HepG2 (cell line): Measurements from ENCODE around the gene ANKRD17. TPM values are rescaled to one million over a fixed set of nuclear protein-coding genes. Genes with fewer than 3 reads are reported as not detected.

Source experiments
- AHR ChIP-seq: IDR thresholded peaks from 2 replicates; pipeline ENCODE4 v1.6.1; 2018; ENCODE audit warnings: missing genetic modification reagents, missing compliant biosample characterization
- DNMT1 ChIP-seq: sonication (generic); formaldehyde crosslinking; IDR thresholded peaks from 2 replicates; pipeline ENCODE4 v1.5.1; 2020; ENCODE audit warnings: mild to moderate bottlenecking, missing genetic modification reagents
- KAT2B ChIP-seq: fragments of 150-350 bp; IDR thresholded peaks from 2 replicates; pipeline ENCODE4 v1.6.1; 2014; ENCODE audit warnings: low read depth, low read length, borderline replicate concordance
- NCOA2 ChIP-seq: sonication (generic); formaldehyde crosslinking; IDR thresholded peaks from 2 replicates; pipeline ENCODE4 v1.8.0; 2022; ENCODE audit warnings: inconsistent platforms
- NFE2L2 ChIP-seq: fragments of 150-350 bp; IDR thresholded peaks from 2 replicates; pipeline ENCODE4 v1.6.1; 2014; ENCODE audit warnings: low read length
- PRDM10 ChIP-seq: sonication (generic); formaldehyde crosslinking; IDR thresholded peaks from 2 replicates; pipeline ENCODE4 v1.4.0; 2020; ENCODE audit warnings: low read depth, missing genetic modification reagents
- RFX5 ChIP-seq: IDR thresholded peaks from 2 replicates; pipeline ENCODE4 v1.6.1; 2011; ENCODE audit warnings: low read depth, low read length, improper control_type of control experiment
- RXRA ChIP-seq: sonication (generic); formaldehyde crosslinking; IDR thresholded peaks from 2 replicates; pipeline ENCODE4 v1.5.1; 2020; ENCODE audit warnings: missing genetic modification reagents
- SOX5 ChIP-seq: IDR thresholded peaks from 2 replicates; pipeline ENCODE4 v1.6.1; 2016; ENCODE audit warnings: borderline replicate concordance
- SP140L ChIP-seq: sonication (generic); formaldehyde crosslinking; IDR thresholded peaks from 2 replicates; pipeline ENCODE4 v1.4.0; 2020; ENCODE audit warnings: missing genetic modification reagents, borderline replicate concordance
- SUZ12 ChIP-seq: fragments of 150-350 bp; IDR thresholded peaks from 2 replicates; pipeline ENCODE4 v1.6.1; 2014; ENCODE audit warnings: low read depth, low read length
- ZBTB2 ChIP-seq: sonication (generic); formaldehyde crosslinking; IDR thresholded peaks from 2 replicates; pipeline ENCODE4 v1.8.0; 2022; ENCODE audit warnings: low read depth, missing genetic modification reagents
- ZNF282 ChIP-seq: fragments of 450-650 bp; IDR thresholded peaks from 2 replicates; pipeline ENCODE4 v1.6.1; 2018; ENCODE audit not compliant: partially characterized antibody
- ZNF441 ChIP-seq: sonication (generic); formaldehyde crosslinking; IDR thresholded peaks from 2 replicates; pipeline ENCODE4 v1.7.0; 2021; ENCODE audit warnings: missing genetic modification reagents, borderline replicate concordance
- ZNF607 ChIP-seq: sonication (generic); formaldehyde crosslinking; IDR thresholded peaks from 2 replicates; pipeline ENCODE4 v1.5.1; 2020; ENCODE audit warnings: missing genetic modification reagents, mild to moderate bottlenecking, borderline replicate concordance
- ZSCAN21 ChIP-seq: sonication (generic); formaldehyde crosslinking; IDR thresholded peaks from 2 replicates; pipeline ENCODE4 v1.8.0; 2022; ENCODE audit warnings: mild to moderate bottlenecking, missing genetic modification reagents, moderate library complexity, borderline replicate concordance
- ZZZ3 ChIP-seq: sonication (generic); formaldehyde crosslinking; IDR thresholded peaks from 2 replicates; pipeline ENCODE4 v1.4.0; 2020; ENCODE audit warnings: missing genetic modification reagents, mild to moderate bottlenecking, borderline replicate concordance
- polyA plus RNA-seq, 8 experiments: library from polyadenylated mRNA; depleted of rRNA in 3 of 8; stranded (reverse) in 7 of 8; unstranded in 1 of 8; fragments of >200 nt; fragmentation: Illumina TruSeq in 4 of 8; extraction: Trizol in 4 of 8; gene quantifications; 2 replicates each; pipeline versions ENCODE4 v1.2.1 to v1.2.3, GENCODE V29; 2011 to 2016; ENCODE audit warnings: low read depth in 4 of 8, missing spikeins in 1 of 8, mixed read lengths in 1 of 8; ENCODE audit not compliant: insufficient read depth in 1 of 8
- total RNA-seq, 5 experiments: library from RNA; depleted of rRNA; stranded (reverse); fragments of >200 nt; fragmentation: Illumina TruSeq; extraction: Trizol; gene quantifications; 2 replicates each; pipeline ENCODE4 v1.2.3, GENCODE V29; 2016; ENCODE audit warnings: low read depth in 1 of 5
- TF ChIP-seq, protein P1 (sequence below): sonication (generic); formaldehyde crosslinking; IDR thresholded peaks from 2 replicates; pipeline ENCODE4 v1.4.0; 2020; ENCODE audit warnings: mild to moderate bottlenecking, missing genetic modification reagents
- TF ChIP-seq, protein P2 (sequence below): sonication (generic); formaldehyde crosslinking; IDR thresholded peaks from 2 replicates; pipeline ENCODE4 v1.5.0; 2020; ENCODE audit warnings: missing genetic modification reagents, mild to moderate bottlenecking, borderline replicate concordance

ANKRD17 gene
- total and polyA plus RNA-seq, 2 of the 13 experiments (the other 11 are each of a cell fraction or from before 2014, with no cell fraction given) = 55.7 to 61.1 TPM

DNA sequence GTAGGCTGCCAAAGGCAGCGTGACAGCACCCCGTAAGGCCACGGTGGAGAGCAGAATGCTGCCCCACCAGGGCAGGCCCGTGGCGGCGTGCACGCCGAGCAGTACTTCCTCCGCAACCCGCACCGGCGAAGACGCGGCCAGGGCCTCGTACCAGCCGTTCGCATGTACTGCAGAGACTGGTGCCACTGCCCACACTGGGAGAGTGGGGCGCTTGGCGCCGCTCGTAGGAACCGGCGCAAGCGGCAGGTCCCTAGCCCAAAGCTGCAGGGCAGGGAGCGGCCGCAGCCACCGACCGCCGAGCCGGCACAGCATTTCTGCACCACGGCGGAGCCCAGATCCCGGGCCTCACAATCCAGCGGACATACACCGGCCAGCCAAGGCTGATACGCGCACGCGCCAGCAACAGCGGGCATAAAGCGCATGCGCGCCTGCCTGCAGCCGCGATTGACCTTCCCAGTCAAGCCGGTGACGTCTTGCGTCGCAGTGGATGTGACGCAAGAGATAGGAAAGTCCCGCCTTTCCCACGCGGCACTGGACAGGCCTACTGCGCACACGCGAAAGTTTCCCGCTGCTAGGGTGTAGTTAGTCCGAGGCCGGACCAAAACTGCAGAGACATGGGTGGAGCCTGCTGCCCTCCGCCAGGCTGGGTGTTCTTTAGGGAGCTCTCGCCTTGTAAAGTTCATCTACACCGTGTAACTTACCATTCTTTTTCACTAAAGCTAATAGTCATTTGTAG, 189.1 kb downstream of the ANKRD17 start, which contains the start of gene COX18 (continued):
- TF ChIP-seq PRDM10 (CRISPR knock-in tag) (peak; percentile 95), RFX5 (no peak), KAT2B (no peak), NCOA2 (CRISPR knock-in tag) (no peak), SOX5 (CRISPR knock-in tag) (0 out of 2 replicates have a peak, but pooled peaks have one; percentile 25), RXRA (CRISPR knock-in tag) (peak; percentile 92), ZNF441 (CRISPR knock-in tag) (peak; percentile 36), DNMT1 (CRISPR knock-in tag) (peak; percentile 87; the same call in 1 of the 2 replicates), AHR (no peak; the same call in 1 of the 2 replicates), SUZ12 (no peak), ZNF607 (CRISPR knock-in tag) (peak; percentile 85; the same call in 1 of the 2 replicates), ZSCAN21 (0 out of 2 replicates have a peak, but pooled peaks have one; percentile 80), NFE2L2 (no peak), SP140L (CRISPR knock-in tag) (peak; percentile 28; the same call in 1 of the 2 replicates), ZZZ3 (CRISPR knock-in tag) (peak; percentile 18), ZBTB2 (CRISPR knock-in tag) (no peak; the same call in 1 of the 2 replicates), ZNF282 (no peak)
- TF ChIP-seq, protein P1, sequence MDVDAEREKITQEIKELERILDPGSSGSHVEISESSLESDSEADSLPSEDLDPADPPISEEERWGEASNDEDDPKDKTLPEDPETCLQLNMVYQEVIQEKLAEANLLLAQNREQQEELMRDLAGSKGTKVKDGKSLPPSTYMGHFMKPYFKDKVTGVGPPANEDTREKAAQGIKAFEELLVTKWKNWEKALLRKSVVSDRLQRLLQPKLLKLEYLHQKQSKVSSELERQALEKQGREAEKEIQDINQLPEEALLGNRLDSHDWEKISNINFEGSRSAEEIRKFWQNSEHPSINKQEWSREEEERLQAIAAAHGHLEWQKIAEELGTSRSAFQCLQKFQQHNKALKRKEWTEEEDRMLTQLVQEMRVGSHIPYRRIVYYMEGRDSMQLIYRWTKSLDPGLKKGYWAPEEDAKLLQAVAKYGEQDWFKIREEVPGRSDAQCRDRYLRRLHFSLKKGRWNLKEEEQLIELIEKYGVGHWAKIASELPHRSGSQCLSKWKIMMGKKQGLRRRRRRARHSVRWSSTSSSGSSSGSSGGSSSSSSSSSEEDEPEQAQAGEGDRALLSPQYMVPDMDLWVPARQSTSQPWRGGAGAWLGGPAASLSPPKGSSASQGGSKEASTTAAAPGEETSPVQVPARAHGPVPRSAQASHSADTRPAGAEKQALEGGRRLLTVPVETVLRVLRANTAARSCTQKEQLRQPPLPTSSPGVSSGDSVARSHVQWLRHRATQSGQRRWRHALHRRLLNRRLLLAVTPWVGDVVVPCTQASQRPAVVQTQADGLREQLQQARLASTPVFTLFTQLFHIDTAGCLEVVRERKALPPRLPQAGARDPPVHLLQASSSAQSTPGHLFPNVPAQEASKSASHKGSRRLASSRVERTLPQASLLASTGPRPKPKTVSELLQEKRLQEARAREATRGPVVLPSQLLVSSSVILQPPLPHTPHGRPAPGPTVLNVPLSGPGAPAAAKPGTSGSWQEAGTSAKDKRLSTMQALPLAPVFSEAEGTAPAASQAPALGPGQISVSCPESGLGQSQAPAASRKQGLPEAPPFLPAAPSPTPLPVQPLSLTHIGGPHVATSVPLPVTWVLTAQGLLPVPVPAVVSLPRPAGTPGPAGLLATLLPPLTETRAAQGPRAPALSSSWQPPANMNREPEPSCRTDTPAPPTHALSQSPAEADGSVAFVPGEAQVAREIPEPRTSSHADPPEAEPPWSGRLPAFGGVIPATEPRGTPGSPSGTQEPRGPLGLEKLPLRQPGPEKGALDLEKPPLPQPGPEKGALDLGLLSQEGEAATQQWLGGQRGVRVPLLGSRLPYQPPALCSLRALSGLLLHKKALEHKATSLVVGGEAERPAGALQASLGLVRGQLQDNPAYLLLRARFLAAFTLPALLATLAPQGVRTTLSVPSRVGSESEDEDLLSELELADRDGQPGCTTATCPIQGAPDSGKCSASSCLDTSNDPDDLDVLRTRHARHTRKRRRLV (CRISPR knock-in tag) = peak; percentile 97
- TF ChIP-seq, protein P2, sequence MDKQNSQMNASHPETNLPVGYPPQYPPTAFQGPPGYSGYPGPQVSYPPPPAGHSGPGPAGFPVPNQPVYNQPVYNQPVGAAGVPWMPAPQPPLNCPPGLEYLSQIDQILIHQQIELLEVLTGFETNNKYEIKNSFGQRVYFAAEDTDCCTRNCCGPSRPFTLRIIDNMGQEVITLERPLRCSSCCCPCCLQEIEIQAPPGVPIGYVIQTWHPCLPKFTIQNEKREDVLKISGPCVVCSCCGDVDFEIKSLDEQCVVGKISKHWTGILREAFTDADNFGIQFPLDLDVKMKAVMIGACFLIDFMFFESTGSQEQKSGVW (CRISPR knock-in tag) = 0 out of 2 replicates have a peak, but pooled peaks have one; percentile 67
